ENCODE results near the gene ATP8B4.

The ATP8B4 gene

DNA sequence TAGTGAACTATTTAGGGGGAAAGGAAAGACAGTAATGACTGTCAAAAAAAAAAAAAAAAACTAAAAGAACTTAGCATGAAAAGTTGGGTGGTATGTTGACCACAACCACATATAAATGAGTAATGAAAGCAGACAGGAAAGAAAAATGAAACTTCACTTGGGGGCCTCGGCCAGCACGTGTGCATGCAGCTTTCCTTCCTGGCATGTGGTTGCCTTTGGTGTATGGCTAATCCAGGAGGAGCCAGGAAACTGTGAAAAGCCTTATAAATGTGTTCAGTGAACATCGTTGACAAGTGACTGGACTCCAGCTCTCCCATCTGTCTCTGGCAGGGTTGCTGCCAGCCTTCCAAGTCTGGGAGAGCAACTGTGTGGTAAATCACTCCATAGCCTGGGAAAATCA lies 303.1 kb downstream of the ATP8B4 start:
- no peak for DNase-seq
- no peak overlapping the region for H4K8ac ChIP-seq (ENCODE audit: low read depth, low read length)

DNA sequence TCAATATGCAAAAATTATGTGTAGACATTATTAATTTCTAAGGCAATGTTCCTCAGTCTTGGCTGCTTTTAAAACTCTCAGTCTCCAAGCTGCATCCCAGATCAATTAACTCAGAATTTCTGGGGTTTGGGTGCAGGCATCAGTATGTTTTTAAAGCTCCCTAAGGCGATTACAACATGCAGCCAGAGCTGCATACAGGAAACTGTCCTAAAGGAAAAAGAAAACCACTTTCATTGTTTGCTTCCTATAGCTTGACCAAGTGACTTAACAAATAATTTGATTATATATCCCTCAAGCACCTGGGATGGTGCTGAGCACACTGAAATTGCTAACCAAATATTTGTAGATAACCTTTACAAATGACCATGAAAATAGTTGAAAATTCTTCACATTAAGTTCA lies 303.5 kb downstream of the ATP8B4 start:
- Histone ChIP-seq H3K23ac (ENCODE audit: low read length) (no peak overlapping the region), H2AFZ (ENCODE audit: insufficient read depth, low read length, poor library complexity) (no peak overlapping the region), H3K27me3 (ENCODE audit: insufficient read depth, low read length) (no peaks in the 10 kb centered on the region), H3K79me2 (ENCODE audit: control insufficient read depth, insufficient read depth, low read length, poor library complexity) (no peaks in the 10 kb centered on the region), H3K18ac (ENCODE audit: low read length) (no peak overlapping the region), H2BK5ac (ENCODE audit: low read depth, low read length, poor library complexity) (no peak overlapping the region), H4K91ac (ENCODE audit: low read depth, low read length) (no peak overlapping the region), H2AK5ac (ENCODE audit: low read length) (no peak overlapping the region), H4K12ac (ENCODE audit: low read depth, low read length) (no peak overlapping the region), H3K9me3 (ENCODE audit: insufficient read depth, low read depth, low read length) (no peaks in the 10 kb centered on the region), H3K4me1 (ENCODE audit: control insufficient read depth in 1 of 2, insufficient read depth in 2 of 2, low read length in 2 of 2) (no peaks in the 10 kb centered on the region), H2BK12ac (ENCODE audit: low read length) (no peak overlapping the region), H3K9ac (ENCODE audit: low read length) (no peak overlapping the region), H3K79me1 (ENCODE audit: low read length) (no peaks in the 10 kb centered on the region), H3K4me3 (ENCODE audit: low read depth, low read length) (no peak overlapping the region), H2BK120ac (ENCODE audit: insufficient read depth, low read length, poor library complexity) (no peak overlapping the region), H3K36me3 (ENCODE audit: control insufficient read depth in 1 of 2, insufficient read depth in 2 of 2, low read length in 2 of 2) (no peaks in the 10 kb centered on the region), H3K14ac (ENCODE audit: low read length) (no peak overlapping the region), H3K4ac (ENCODE audit: low read depth, low read length) (no peak overlapping the region), H4K8ac (ENCODE audit: low read depth, low read length) (no peak overlapping the region), H3K27ac (ENCODE audit: low read depth, low read length) (no peak overlapping the region), H3K4me2 (ENCODE audit: low read length) (no peak overlapping the region)
- WGBS (ENCODE audit: extremely low coverage, insufficient coverage, insufficient read length): no CpG with 5 or more reads among the region's 1 CpG
- no peak for DNase-seq

More for the DNA sequence above, 303.1 kb downstream of the ATP8B4 start:
- no peaks in the 10 kb centered on the region for H3K27me3 ChIP-seq (ENCODE audit: insufficient read depth, low read length)
- H3K23ac ChIP-seq (ENCODE audit: low read length): no peak overlapping the region
- no peak overlapping the region for H3K4me2 ChIP-seq (ENCODE audit: low read length)
- no peak overlapping the region for H3K27ac ChIP-seq (ENCODE audit: low read depth, low read length)
- no peak overlapping the region for H4K12ac ChIP-seq (ENCODE audit: low read depth, low read length)
- H3K4me3 ChIP-seq (ENCODE audit: low read depth, low read length): no peak overlapping the region
- H3K36me3 ChIP-seq (ENCODE audit: control insufficient read depth in 1 of 2, insufficient read depth in 2 of 2, low read length in 2 of 2): no peaks in the 10 kb centered on the region
- H2AFZ ChIP-seq (ENCODE audit: insufficient read depth, low read length, poor library complexity): no peak overlapping the region
- no peaks in the 10 kb centered on the region for H3K9me3 ChIP-seq (ENCODE audit: insufficient read depth, low read depth, low read length)
- H2AK5ac ChIP-seq (ENCODE audit: low read length): no peak overlapping the region
- H3K4ac ChIP-seq (ENCODE audit: low read depth, low read length): no peak overlapping the region
- no peak overlapping the region for H2BK12ac ChIP-seq (ENCODE audit: low read length)
- H2BK5ac ChIP-seq (ENCODE audit: low read depth, low read length, poor library complexity): no peak overlapping the region
- H4K91ac ChIP-seq (ENCODE audit: low read depth, low read length): no peak overlapping the region
- H3K4me1 ChIP-seq (ENCODE audit: control insufficient read depth in 1 of 2, insufficient read depth in 2 of 2, low read length in 2 of 2): no peaks in the 10 kb centered on the region
- no peak overlapping the region for H2BK120ac ChIP-seq (ENCODE audit: insufficient read depth, low read length, poor library complexity)
- no peak overlapping the region for H3K9ac ChIP-seq (ENCODE audit: low read length)
- H3K79me1 ChIP-seq (ENCODE audit: low read length): no peaks in the 10 kb centered on the region
- no peak overlapping the region for H3K18ac ChIP-seq (ENCODE audit: low read length)
- H3K79me2 ChIP-seq (ENCODE audit: control insufficient read depth, insufficient read depth, low read length, poor library complexity): no peaks in the 10 kb centered on the region
- no peak overlapping the region for H3K14ac ChIP-seq (ENCODE audit: low read length)
- no CpG with 5 or more reads among the region's 3 CpGs for WGBS (ENCODE audit: extremely low coverage, insufficient coverage, insufficient read length)

DNA sequence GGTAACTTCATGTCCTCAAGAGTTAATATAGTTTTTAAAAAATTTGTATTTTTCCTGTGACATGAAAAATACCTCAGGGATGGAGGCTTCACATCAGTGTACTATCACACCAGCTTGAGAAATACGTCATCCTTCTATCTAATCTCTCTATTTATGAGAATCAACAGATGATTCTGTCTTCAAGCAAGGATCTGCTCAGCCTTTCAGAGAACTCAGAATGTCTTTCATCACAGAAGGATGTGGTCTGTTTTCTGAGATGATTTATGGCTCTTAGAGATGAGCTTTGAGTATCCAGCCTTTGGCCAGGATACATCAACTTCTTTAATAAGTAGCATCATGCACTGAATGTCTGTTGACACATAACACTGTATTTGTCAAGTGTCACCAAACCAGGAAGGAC lies 304.3 kb downstream of the ATP8B4 start:
- H3K4me2 ChIP-seq (ENCODE audit: low read length): no peak overlapping the region
- H3K9ac ChIP-seq (ENCODE audit: low read length): no peak overlapping the region
- H3K23ac ChIP-seq (ENCODE audit: low read length): no peak overlapping the region
- H3K18ac ChIP-seq (ENCODE audit: low read length): no peak overlapping the region
- H3K27ac ChIP-seq (ENCODE audit: low read depth, low read length): no peak overlapping the region
- no peak overlapping the region for H2AFZ ChIP-seq (ENCODE audit: insufficient read depth, low read length, poor library complexity)
- H4K8ac ChIP-seq (ENCODE audit: low read depth, low read length): no peak overlapping the region
- H2BK12ac ChIP-seq (ENCODE audit: low read length): no peak overlapping the region
- H2BK5ac ChIP-seq (ENCODE audit: low read depth, low read length, poor library complexity): no peak overlapping the region
- no peak overlapping the region for H3K4me3 ChIP-seq (ENCODE audit: low read depth, low read length)
- H3K4ac ChIP-seq (ENCODE audit: low read depth, low read length): no peak overlapping the region
- WGBS (ENCODE audit: extremely low coverage, insufficient coverage, insufficient read length): no CpG with 5 or more reads among the region's 1 CpG
- H4K12ac ChIP-seq (ENCODE audit: low read depth, low read length): no peak overlapping the region
- H3K79me2 ChIP-seq (ENCODE audit: control insufficient read depth, insufficient read depth, low read length, poor library complexity): no peaks in the 10 kb centered on the region
- DNase-seq: no peak
- no peaks in the 10 kb centered on the region for H3K36me3 ChIP-seq (ENCODE audit: control insufficient read depth in 1 of 2, insufficient read depth in 2 of 2, low read length in 2 of 2)
- H3K9me3 ChIP-seq (ENCODE audit: insufficient read depth, low read depth, low read length): no peaks in the 10 kb centered on the region
- H3K27me3 ChIP-seq (ENCODE audit: insufficient read depth, low read length): no peaks in the 10 kb centered on the region
- no peak overlapping the region for H2BK120ac ChIP-seq (ENCODE audit: insufficient read depth, low read length, poor library complexity)
- H3K14ac ChIP-seq (ENCODE audit: low read length): no peak overlapping the region
- H3K4me1 ChIP-seq (ENCODE audit: control insufficient read depth in 1 of 2, insufficient read depth in 2 of 2, low read length in 2 of 2): no peaks in the 10 kb centered on the region
- H2AK5ac ChIP-seq (ENCODE audit: low read length): no peak overlapping the region
- no peak overlapping the region for H4K91ac ChIP-seq (ENCODE audit: low read depth, low read length)
- H3K79me1 ChIP-seq (ENCODE audit: low read length): no peaks in the 10 kb centered on the region

GRCh38 chr15:49813625-49814024 lies 305.4 kb downstream of the ATP8B4 start:
- H2BK12ac ChIP-seq (ENCODE audit: low read length): no peak overlapping the region
- no peaks in the 10 kb centered on the region for H3K27me3 ChIP-seq (ENCODE audit: insufficient read depth, low read length)
- H2AK5ac ChIP-seq (ENCODE audit: low read length): no peak overlapping the region
- H3K79me2 ChIP-seq (ENCODE audit: control insufficient read depth, insufficient read depth, low read length, poor library complexity): no peaks in the 10 kb centered on the region
- H3K79me1 ChIP-seq (ENCODE audit: low read length): no peaks in the 10 kb centered on the region
- no peak overlapping the region for H3K4me3 ChIP-seq (ENCODE audit: low read depth, low read length)
- no peak overlapping the region for H3K23ac ChIP-seq (ENCODE audit: low read length)
- no peaks in the 10 kb centered on the region for H3K9me3 ChIP-seq (ENCODE audit: insufficient read depth, low read depth, low read length)
- H3K9ac ChIP-seq (ENCODE audit: low read length): no peak overlapping the region
- no peak overlapping the region for H4K8ac ChIP-seq (ENCODE audit: low read depth, low read length)
- no peak overlapping the region for H4K12ac ChIP-seq (ENCODE audit: low read depth, low read length)
- H3K18ac ChIP-seq (ENCODE audit: low read length): no peak overlapping the region
- no peak overlapping the region for H2AFZ ChIP-seq (ENCODE audit: insufficient read depth, low read length, poor library complexity)
- H3K4ac ChIP-seq (ENCODE audit: low read depth, low read length): no peak overlapping the region
- no peak overlapping the region for H2BK120ac ChIP-seq (ENCODE audit: insufficient read depth, low read length, poor library complexity)
- no peak overlapping the region for H3K4me2 ChIP-seq (ENCODE audit: low read length)
- no peak overlapping the region for H3K14ac ChIP-seq (ENCODE audit: low read length)
- no peaks in the 10 kb centered on the region for H3K4me1 ChIP-seq (ENCODE audit: control insufficient read depth in 1 of 2, insufficient read depth in 2 of 2, low read length in 2 of 2)
- H4K91ac ChIP-seq (ENCODE audit: low read depth, low read length): no peak overlapping the region
- H2BK5ac ChIP-seq (ENCODE audit: low read depth, low read length, poor library complexity): no peak overlapping the region
- DNase-seq: no peak
- H3K36me3 ChIP-seq (ENCODE audit: control insufficient read depth in 1 of 2, insufficient read depth in 2 of 2, low read length in 2 of 2): no peaks in the 10 kb centered on the region
- no peak overlapping the region for H3K27ac ChIP-seq (ENCODE audit: low read depth, low read length)

DNA sequence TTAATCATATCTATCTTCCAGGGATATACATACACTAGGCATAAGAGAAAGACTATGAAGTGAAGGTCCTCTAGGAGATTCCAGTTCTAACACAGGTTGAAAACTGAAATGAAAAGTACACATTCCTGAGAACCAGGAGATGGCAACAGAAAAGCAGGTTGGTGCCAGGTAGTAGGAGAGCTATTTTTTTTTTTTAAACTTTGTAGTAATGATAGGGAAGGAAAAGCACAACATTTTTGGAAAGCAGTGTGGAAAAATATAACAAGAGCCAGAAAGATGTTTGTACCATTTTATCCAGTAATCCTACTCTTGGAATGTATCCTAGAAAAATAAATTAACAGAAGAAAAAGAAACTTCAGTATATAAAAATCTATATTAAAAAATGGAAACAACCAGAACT lies 308.3 kb downstream of the ATP8B4 start:
- Histone ChIP-seq H3K79me2 (ENCODE audit: control insufficient read depth, insufficient read depth, low read length, poor library complexity) (no peaks in the 10 kb centered on the region), H2BK5ac (ENCODE audit: low read depth, low read length, poor library complexity) (no peak overlapping the region), H2BK120ac (ENCODE audit: insufficient read depth, low read length, poor library complexity) (no peak overlapping the region), H3K9ac (ENCODE audit: low read length) (no peak overlapping the region), H3K4me2 (ENCODE audit: low read length) (no peak overlapping the region), H2AFZ (ENCODE audit: insufficient read depth, low read length, poor library complexity) (no peak overlapping the region), H3K18ac (ENCODE audit: low read length) (no peak overlapping the region), H3K27me3 (ENCODE audit: insufficient read depth, low read length) (no peaks in the 10 kb centered on the region), H3K4me1 (ENCODE audit: control insufficient read depth in 1 of 2, insufficient read depth in 2 of 2, low read length in 2 of 2) (no peaks in the 10 kb centered on the region), H3K27ac (ENCODE audit: low read depth, low read length) (no peak overlapping the region), H4K12ac (ENCODE audit: low read depth, low read length) (no peak overlapping the region), H3K36me3 (ENCODE audit: control insufficient read depth in 1 of 2, insufficient read depth in 2 of 2, low read length in 2 of 2) (no peaks in the 10 kb centered on the region), H3K4ac (ENCODE audit: low read depth, low read length) (no peak overlapping the region), H3K9me3 (ENCODE audit: insufficient read depth, low read depth, low read length) (no peaks in the 10 kb centered on the region), H3K4me3 (ENCODE audit: low read depth, low read length) (no peak overlapping the region), H3K14ac (ENCODE audit: low read length) (no peak overlapping the region), H2AK5ac (ENCODE audit: low read length) (no peak overlapping the region), H2BK12ac (ENCODE audit: low read length) (no peak overlapping the region), H4K8ac (ENCODE audit: low read depth, low read length) (no peak overlapping the region), H3K79me1 (ENCODE audit: low read length) (no peaks in the 10 kb centered on the region), H4K91ac (ENCODE audit: low read depth, low read length) (no peak overlapping the region), H3K23ac (ENCODE audit: low read length) (no peak overlapping the region)
- no peak for DNase-seq
